Cortex of kidney (tissue), 1 donor: Measurements from ENCODE around the gene KRT85.

ENCODE experiments used
- DNase-seq: peaks from one replicate; lab custom pipeline; 2025; lab: John Stamatoyannopoulos, UW

KRT85 gene

GRCh38 chr12:52367876-52368275 is 595 bp upstream of the KRT85 start:
- DNase-seq: no peak

DNA sequence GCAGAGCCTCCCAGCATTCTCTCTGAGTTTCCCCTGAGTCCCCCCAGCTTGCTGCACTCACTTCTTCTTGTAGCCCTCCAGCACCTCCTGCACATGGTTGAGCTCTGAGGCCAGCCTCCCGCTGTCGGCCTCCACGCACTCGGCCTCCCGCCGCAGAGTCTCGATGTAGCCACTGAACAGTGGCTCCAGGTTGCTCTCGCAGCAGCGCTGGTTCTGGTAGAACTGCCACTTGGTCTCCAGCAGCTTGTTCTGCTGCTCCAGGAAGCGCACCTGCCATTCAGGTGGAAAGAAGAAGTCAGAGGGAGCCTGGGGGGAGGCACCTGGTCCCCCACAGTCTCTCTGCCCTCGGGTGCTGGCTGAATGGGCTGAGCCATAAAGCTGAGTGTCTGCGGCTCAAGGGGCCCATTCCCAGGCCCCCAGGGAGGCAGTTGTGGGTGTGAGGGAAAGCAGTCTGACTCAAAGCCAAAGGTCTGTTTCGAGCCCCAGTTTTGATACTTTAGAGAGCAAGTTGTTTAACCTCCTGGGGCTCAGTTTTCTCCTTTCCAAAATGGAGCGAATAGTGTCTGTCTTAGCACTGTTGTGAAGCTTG is 2.3 kb downstream of the KRT85 start:
- no peak for DNase-seq

- no peak for DNase-seq
Observed at GRCh38 chr12:52364061-52364460, 3.2 kb downstream of the KRT85 start.

- no peak for DNase-seq
Observed at GRCh38 chr12:52363111-52363679, 4.1 kb downstream of the KRT85 start.

DNA sequence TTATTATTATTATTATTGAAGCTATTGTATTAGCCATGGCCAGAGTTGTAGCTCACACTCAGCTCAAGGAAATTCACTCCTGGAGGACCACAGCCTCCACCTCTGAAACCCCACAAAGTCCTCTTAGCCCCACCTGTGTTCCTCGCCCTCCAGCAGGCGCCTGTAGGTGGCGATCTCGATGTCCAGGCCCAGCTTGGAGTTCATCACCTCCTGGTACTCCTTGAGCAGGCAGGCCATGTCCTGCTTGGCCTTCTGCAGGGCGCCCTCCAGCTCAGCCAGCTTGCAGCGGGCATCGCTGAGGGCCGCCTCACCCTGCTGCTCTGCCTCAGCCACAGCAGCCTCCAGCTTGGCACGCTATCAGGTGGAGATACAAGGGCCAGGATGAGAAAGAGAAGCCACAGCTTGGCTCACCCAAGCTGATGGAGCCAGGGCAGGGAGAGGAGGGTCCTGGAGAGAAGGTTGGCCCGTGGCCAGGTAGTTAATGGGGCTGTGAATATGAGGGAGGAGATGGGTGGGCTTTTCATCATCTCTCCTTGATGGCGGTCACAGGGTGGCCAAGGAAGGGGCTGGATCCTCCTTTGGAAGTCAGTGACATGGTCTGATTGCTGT is 5.1 kb downstream of the KRT85 start:
- DNase-seq: no peak

DNA sequence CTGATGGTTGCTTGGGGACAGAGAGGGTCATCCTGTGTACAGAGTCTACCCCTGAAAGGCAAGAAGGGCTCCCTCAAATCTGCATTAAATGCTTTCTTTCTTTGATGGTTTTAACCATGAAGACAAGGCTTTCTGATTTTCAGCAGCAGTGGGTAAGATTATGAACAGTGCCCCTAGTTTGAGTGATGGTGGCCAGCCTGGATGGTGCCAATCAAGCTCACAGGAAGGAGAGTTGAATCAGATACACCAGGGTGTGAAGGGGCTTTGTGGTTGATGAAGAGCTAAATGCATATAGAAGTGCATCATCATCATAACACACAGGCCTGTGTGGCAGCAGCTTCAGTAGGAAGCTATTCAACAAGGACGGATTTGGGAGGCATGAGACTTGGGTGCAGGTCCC is 5.7 kb downstream of the KRT85 start:
- no peak for DNase-seq

DNA sequence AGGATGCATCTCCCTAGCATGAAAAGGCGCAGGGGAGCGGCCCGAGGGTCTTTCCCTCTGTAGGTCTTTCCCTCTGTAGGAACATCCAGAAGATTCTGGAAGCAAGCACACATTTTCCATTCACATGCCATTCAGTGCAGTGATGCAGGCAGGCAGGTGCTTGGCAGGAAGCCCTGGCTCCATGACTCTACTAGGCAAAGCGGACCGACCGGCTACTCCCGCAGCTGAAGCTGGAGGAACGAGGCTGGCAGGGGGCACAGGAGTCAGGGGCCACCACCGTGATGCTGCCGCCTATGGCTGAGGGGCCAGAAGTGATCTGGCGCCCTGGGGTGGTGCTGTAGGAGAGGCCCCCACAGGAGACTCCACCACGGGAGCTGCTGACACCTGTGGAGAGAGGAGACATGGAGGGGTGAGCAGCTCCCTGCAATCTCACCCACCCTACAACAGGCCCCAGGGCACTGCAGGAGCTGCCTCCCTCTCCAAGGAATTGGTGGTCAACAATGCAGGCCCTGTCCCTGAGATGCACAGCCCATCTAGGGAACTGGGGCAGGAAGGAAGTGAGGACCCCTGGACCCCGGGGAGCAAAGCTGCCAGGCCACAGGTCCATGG is 6.5 kb downstream of the KRT85 start:
- DNase-seq: no peak

DNA sequence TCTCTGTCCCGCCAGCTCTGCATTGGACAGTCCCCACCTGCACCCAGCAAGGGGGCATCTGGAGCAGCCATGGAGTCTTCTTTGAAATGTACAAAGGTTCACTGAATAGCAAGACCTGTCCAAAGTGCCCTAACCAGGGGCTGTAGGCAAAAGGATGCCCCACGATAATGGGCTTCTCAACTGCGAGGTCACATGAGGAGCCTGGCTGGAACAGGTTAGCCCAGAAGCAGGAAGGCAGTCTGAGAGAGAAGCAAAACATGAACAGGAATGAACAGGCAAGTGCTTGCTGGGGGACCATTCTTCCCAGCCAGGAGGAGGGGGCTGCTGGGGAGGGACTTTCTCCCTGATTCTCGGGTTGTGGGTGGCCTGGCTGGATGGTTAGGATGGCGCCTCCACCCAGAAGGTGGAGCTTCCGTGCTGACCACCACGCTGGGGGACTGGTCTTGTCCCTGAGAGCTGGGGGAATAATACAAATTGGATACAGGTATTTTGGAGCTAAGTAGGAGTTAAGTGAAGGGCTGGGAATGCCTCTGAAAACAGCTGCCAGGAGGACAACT is 7.1 kb downstream of the KRT85 start:
- DNase-seq: no peak

- no peak for DNase-seq
Observed at GRCh38 chr12:52359621-52360061, 7.6 kb downstream of the KRT85 start.

DNA sequence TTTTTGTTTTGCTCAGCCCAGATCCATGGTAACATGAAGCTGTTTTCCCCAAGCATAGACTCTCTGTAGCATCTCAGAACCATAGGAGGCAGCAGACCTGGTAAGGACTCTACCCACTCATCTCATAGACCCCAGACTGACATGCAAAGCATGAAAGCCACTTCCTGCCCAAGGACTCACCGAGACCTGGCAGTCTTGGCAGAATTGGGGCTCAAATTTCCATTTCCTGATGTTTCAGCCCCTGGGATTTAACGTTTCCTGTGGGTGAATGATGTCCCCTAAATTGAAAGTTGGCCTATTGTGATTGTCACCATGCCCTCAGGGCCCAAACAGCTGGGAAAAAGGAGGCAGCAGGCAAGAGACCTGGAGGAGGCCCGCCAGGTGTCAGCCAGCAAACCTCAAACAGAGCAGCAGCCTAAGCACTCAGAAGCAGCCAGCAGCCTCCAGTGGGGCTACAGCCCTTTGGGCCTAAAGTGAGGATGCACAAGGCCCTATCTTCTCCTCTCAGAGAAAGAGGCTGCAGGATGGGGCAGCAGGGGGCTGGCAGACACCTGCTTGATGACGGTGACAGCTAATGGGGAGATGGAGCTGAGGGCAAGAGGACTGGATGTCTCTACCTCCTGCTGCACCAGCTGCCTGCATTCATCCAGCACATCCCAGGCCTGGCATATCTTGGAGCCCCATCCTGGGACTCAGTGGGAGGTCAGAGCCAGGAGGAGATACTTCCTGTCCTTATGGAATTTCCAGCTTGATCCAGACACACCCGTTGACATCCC is 8.5 kb downstream of the KRT85 start:
- no peak for DNase-seq

- no peak for DNase-seq
Observed at GRCh38 chr12:52356762-52357580, 10.3 kb downstream of the KRT85 start.

GRCh38 chr12:52356031-52356761 is 11.1 kb downstream of the KRT85 start:
- DNase-seq: no peak

DNA sequence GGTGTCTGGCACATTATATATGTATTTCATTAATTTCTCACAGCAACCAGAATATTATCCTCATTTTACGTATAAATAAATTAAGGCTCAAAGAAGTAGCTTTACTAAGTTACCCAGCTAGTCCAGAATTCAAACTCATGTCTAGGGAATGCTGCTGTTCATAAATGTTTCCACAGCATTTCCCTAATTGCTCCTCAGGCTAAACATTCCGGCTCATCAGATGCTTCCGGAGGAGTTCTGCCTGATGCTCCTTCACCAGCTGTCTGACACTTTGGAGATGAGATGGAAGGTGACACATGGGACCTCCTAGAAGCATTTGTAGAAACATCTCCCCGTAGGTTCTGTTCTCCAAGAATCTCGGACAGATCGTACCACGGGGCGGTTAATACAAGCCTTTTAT is 12.1 kb downstream of the KRT85 start:
- no peak for DNase-seq

GRCh38 chr12:52354200-52354599 is 13.1 kb downstream of the KRT85 start:
- DNase-seq: no peak

GRCh38 chr12:52353766-52354165 is 13.5 kb downstream of the KRT85 start:
- no peak for DNase-seq

DNA sequence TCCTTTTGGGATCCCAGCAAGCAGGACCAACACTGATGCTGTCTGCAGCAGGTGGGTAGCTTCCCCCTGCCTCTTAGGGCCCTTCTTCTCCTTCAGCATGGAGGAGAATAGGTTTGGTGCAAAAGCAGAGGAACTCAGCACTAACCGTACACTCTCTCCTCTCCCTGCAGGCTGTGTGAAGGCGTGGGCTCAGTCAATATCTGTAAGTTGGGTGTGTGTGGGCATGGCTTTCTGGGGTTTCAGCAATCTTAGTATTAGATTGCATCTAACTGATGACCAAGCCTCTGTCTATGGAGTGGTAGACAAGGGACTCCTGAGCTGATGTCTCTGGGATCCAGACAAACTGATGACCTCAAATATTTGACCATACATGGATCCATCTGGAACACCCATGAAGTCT is 14.3 kb downstream of the KRT85 start:
- no peak for DNase-seq

GRCh38 chr12:52351196-52352059 is 15.9 kb downstream of the KRT85 start:
- no peak for DNase-seq

- DNase-seq: no peak
Observed at GRCh38 chr12:52350786-52351185, 16.5 kb downstream of the KRT85 start.

DNA sequence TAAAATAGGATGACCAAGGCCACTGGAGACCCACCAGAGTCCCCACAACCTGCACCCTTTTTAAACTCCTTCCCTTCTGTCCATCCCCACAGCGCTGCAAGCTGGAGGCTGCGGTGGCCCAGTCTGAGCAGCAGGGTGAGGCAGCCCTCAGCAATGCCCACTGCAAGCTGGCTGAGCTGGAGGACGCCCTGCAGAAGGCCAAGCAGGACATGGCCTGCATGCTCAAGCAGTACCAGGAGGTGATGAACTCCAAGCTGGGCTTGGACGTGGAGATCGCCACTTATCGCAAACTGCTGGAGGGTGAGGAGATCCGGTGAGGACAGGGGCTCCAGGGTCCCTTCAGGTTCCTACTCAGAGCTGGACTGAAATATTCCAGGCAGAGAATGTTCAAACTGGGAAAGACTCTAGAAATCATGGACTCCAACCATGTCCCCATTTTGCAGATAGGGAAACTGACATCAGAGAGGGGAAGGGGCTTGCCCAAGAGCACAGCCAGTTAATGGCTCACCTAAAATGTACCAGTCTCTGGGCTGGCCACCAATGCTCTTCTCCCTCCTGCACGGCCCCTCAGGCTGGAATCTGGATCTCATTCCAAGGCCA is 17.2 kb downstream of the KRT85 start:
- no peak for DNase-seq
